CD4-positive, CD25-positive, alpha-beta regulatory T cell (primary cell): ENCODE data around the gene CDR2. TPM values are rescaled to one million over a fixed set of nuclear protein-coding genes. Genes with fewer than 3 reads are reported as not detected.

Experiments
- ATAC-seq, 2 donors: fragments of 150-1000 bp; cut with Tn5 transposase; one replicate each; pipeline ENCODE4 v1.10.0; 2021; ENCODE audit warnings: low read depth in 2 of 2, moderate number of reproducible peaks in 2 of 2, moderate library complexity in 1 of 2
- DNase-seq, 3 donors: peaks; one replicate each; pipeline versions ENCODE4 v3.0.0 to v3.0.0-alpha.2; 2012 to 2022; ENCODE audit warnings: mixed read lengths in 1 of 3
- H3K27ac ChIP-seq: one replicate; pipeline ENCODE4 v1.7.0; 2013; ENCODE audit warnings: mild to moderate bottlenecking, low read length; ENCODE audit not compliant: insufficient read depth, poor library complexity, severe bottlenecking
- H3K27me3 ChIP-seq: one replicate; pipeline ENCODE4 v1.7.0; 2013; ENCODE audit warnings: low read length; ENCODE audit not compliant: control insufficient read depth, insufficient read depth
- H3K36me3 ChIP-seq: one replicate; pipeline ENCODE4 v1.7.0; 2013; ENCODE audit warnings: mild to moderate bottlenecking, low read length, moderate library complexity; ENCODE audit not compliant: control insufficient read depth, insufficient read depth
- H3K4me1 ChIP-seq: 2 replicates; pipeline ENCODE4 v1.7.0; 2013; ENCODE audit warnings: mild to moderate bottlenecking, low read length; ENCODE audit not compliant: insufficient read depth, control insufficient read depth, poor library complexity, severe bottlenecking
- H3K4me3 ChIP-seq: one replicate; pipeline ENCODE4 v1.7.0; 2013; ENCODE audit warnings: low read depth, mild to moderate bottlenecking, low read length, moderate library complexity
- H3K9me3 ChIP-seq, 2 experiments: 1 replicate in 1 of 2; 2 replicates in 1 of 2; pipeline ENCODE4 v1.7.0; 2013; ENCODE audit warnings: low read length in 2 of 2, mild to moderate bottlenecking in 1 of 2, moderate library complexity in 1 of 2; ENCODE audit not compliant: control insufficient read depth in 2 of 2
- H3K27ac Mint-ChIP-seq, 3 donors: one replicate each; pipeline ENCODE4 v1.8.0; 2020 to 2022; ENCODE audit warnings: mild to moderate bottlenecking in 3 of 3, mixed read lengths in 3 of 3, moderate library complexity in 2 of 3
- H3K27me3 Mint-ChIP-seq: one replicate; pipeline ENCODE4 v1.8.0; 2022; ENCODE audit warnings: mild to moderate bottlenecking, mixed read lengths
- H3K36me3 Mint-ChIP-seq: one replicate; pipeline ENCODE4 v1.8.0; 2020; ENCODE audit warnings: mixed read lengths
- H3K4me1 Mint-ChIP-seq, 4 donors: one replicate each; pipeline ENCODE4 v1.8.0; 2020 to 2022; ENCODE audit warnings: mixed read lengths in 4 of 4, mild to moderate bottlenecking in 1 of 4
- H3K4me3 Mint-ChIP-seq, 4 donors: one replicate each; pipeline ENCODE4 v1.8.0; 2020 to 2022; ENCODE audit warnings: mild to moderate bottlenecking in 4 of 4, mixed read lengths in 4 of 4, moderate library complexity in 3 of 4
- H3K9me3 Mint-ChIP-seq, 7 donors: one replicate each; pipeline ENCODE4 v1.8.0; 2020 to 2022; ENCODE audit warnings: mixed read lengths in 7 of 7, mild to moderate bottlenecking in 3 of 7, moderate library complexity in 2 of 7
- polyA plus RNA-seq, 4 donors: library from polyadenylated mRNA; unstranded; fragments of 300-500 nt; fragmentation: Illumina TruSeq; gene quantifications; one replicate each; pipeline ENCODE4 v1.2.3, GENCODE V29; 2021
- total RNA-seq: library from RNA; stranded (reverse); gene quantifications from one replicate; pipeline ENCODE4 v1.2.3, GENCODE V29; 2022

Gene CDR2
- total and polyA plus RNA-seq, 5 donors from 2014 or later = 64.7 to 90.2 (median 75.6) TPM

GRCh38 chr16:22375963-22376640 is 1.7 kb upstream of the CDR2 start:
- H3K27ac ChIP-seq = no peak overlapping the region
- Mint-ChIP-seq H3K4me3 (peak overlapping the region; percentile 78 to 98 (median 92)), H3K36me3 (peaks cover 5% of the 10 kb centered on the region), H3K27ac (peak overlapping the region in 1 of 3 donors; percentile 41), H3K27me3 (no peaks in the 10 kb centered on the region), H3K9me3 (peaks cover 0 to under 1% (median 0%) of the 10 kb centered on the region in 7 donors), H3K4me1 (peaks cover 20 to 48% (median 38%) of the 10 kb centered on the region in 4 donors)
- H3K9me3 ChIP-seq = no peaks in the 10 kb centered on the region
- no peaks in the 10 kb centered on the region for H3K27me3 ChIP-seq
- H3K36me3 ChIP-seq = peaks cover 4% of the 10 kb centered on the region
- no peak for DNase-seq
- no peak for ATAC-seq
- H3K4me3 ChIP-seq = no peak overlapping the region
- peaks cover 45% of the 10 kb centered on the region for H3K4me1 ChIP-seq

- no peaks in the 10 kb centered on the region for H3K9me3 Mint-ChIP-seq
- ATAC-seq (no peak), DNase-seq (peak in 2 of 3 donors; percentile 16 to 51)
- peak overlapping the region; percentile 97 to 99 (median 98) for H3K4me3 Mint-ChIP-seq
- Histone ChIP-seq H3K9me3 (no peaks in the 10 kb centered on the region), H3K27me3 (no peaks in the 10 kb centered on the region), H3K4me3 (peak overlapping the region; percentile 83), H3K4me1 (peaks cover 45% of the 10 kb centered on the region), H3K36me3 (peaks cover 5% of the 10 kb centered on the region), H3K27ac (peak overlapping the region; percentile 67)
- H3K27ac Mint-ChIP-seq = peak overlapping the region; percentile 41 to 93 (median 88)
- H3K27me3 Mint-ChIP-seq = no peaks in the 10 kb centered on the region
- peaks cover 5% of the 10 kb centered on the region for H3K36me3 Mint-ChIP-seq
- H3K4me1 Mint-ChIP-seq = peaks cover 19 to 48% (median 37%) of the 10 kb centered on the region in 4 donors
Measured at GRCh38 chr16:22375117-22375962, 921 bp upstream of the CDR2 start.

- peak; percentile 11 to 56 (median 43) for DNase-seq
- ATAC-seq = no peak
- Histone ChIP-seq H3K27ac (peak overlapping the region; percentile 73), H3K36me3 (peaks cover 5% of the 10 kb centered on the region), H3K27me3 (no peaks in the 10 kb centered on the region), H3K9me3 (no peaks in the 10 kb centered on the region), H3K4me3 (peak overlapping the region; percentile 96), H3K4me1 (peaks cover 56% of the 10 kb centered on the region)
- H3K27me3 Mint-ChIP-seq = no peaks in the 10 kb centered on the region
- peak overlapping the region; percentile 95 to 99 (median 98) for H3K4me3 Mint-ChIP-seq
- H3K27ac Mint-ChIP-seq = peak overlapping the region; percentile 95 to 99 (median 96)
- peaks cover 5% of the 10 kb centered on the region for H3K36me3 Mint-ChIP-seq
- peaks cover 26 to 60% (median 50%) of the 10 kb centered on the region in 4 donors for H3K4me1 Mint-ChIP-seq
- no peaks in the 10 kb centered on the region for H3K9me3 Mint-ChIP-seq
Measured at GRCh38 chr16:22373662-22374310, 633 bp downstream of the CDR2 start.

GRCh38 chr16:22372882-22373661 is 1.3 kb downstream of the CDR2 start:
- Histone ChIP-seq H3K27me3 (no peaks in the 10 kb centered on the region), H3K4me1 (peaks cover 63% of the 10 kb centered on the region), H3K36me3 (peaks cover 5% of the 10 kb centered on the region), H3K27ac (peak overlapping the region; percentile 73), H3K4me3 (peak overlapping the region; percentile 96), H3K9me3 (no peaks in the 10 kb centered on the region)
- ATAC-seq (no peak), DNase-seq (peak in 2 of 3 donors; percentile 31 to 50)
- Mint-ChIP-seq H3K27ac (peak overlapping the region; percentile 95 to 99 (median 96)), H3K27me3 (no peaks in the 10 kb centered on the region), H3K4me1 (peaks cover 32 to 68% (median 55%) of the 10 kb centered on the region in 4 donors), H3K36me3 (peaks cover 8% of the 10 kb centered on the region), H3K9me3 (no peaks in the 10 kb centered on the region), H3K4me3 (peak overlapping the region; percentile 95 to 99 (median 98))

GRCh38 chr16:22370038-22370820 is 4.2 kb downstream of the CDR2 start:
- ATAC-seq (no peak), DNase-seq (no peak)
- H3K27me3 Mint-ChIP-seq = no peaks in the 10 kb centered on the region
- peaks cover 25% of the 10 kb centered on the region for H3K36me3 Mint-ChIP-seq
- H3K27ac Mint-ChIP-seq = peak overlapping the region; percentile 46 to 99 (median 89)
- H3K27me3 ChIP-seq = no peaks in the 10 kb centered on the region
- H3K9me3 ChIP-seq = no peaks in the 10 kb centered on the region
- peaks cover 82% of the 10 kb centered on the region for H3K4me1 ChIP-seq
- H3K4me3 Mint-ChIP-seq = peak overlapping the region; percentile 95 to 99 (median 98)
- H3K36me3 ChIP-seq = peaks cover 10% of the 10 kb centered on the region
- H3K4me3 ChIP-seq = peak overlapping the region; percentile 68
- no peaks in the 10 kb centered on the region for H3K9me3 Mint-ChIP-seq
- peak overlapping the region; percentile 61 for H3K27ac ChIP-seq
- peaks cover 37 to 82% (median 71%) of the 10 kb centered on the region in 4 donors for H3K4me1 Mint-ChIP-seq

- Histone ChIP-seq H3K27ac (peak overlapping the region; percentile 61), H3K4me1 (peaks cover 77% of the 10 kb centered on the region)
Measured at GRCh38 chr16:22369221-22369811, 5.1 kb downstream of the CDR2 start.

More at GRCh38 chr16:22369221-22369811, 5.1 kb downstream of the CDR2 start:
- Mint-ChIP-seq H3K27me3 (no peaks in the 10 kb centered on the region), H3K9me3 (no peaks in the 10 kb centered on the region), H3K27ac (peak overlapping the region in 2 of 3 donors; percentile 66 to 81), H3K4me3 (peak overlapping the region; percentile 61 to 99 (median 88)), H3K36me3 (peaks cover 34% of the 10 kb centered on the region), H3K4me1 (peaks cover 37 to 84% (median 73%) of the 10 kb centered on the region in 4 donors)
- DNase-seq = peak in 2 of 3 donors; percentile 38 to 73
- peaks cover 17% of the 10 kb centered on the region for H3K36me3 ChIP-seq
- no peaks in the 10 kb centered on the region for H3K27me3 ChIP-seq
- peak overlapping the region; percentile 68 for H3K4me3 ChIP-seq
- H3K9me3 ChIP-seq = no peaks in the 10 kb centered on the region
- no peak for ATAC-seq
